MCF 10A (cell line): ENCODE data around the gene NES. TPM values are rescaled to one million over a fixed set of nuclear protein-coding genes. Genes with fewer than 3 reads are reported as not detected.
A peak's percentile ranks its signal among the peaks of the same experiment; 100 is the strongest.

Experiments
- BruUV-seq: library from RNA; stranded (reverse); fragments of 400-500 nt; replicated peaks from 2 replicates; lab custom pipeline; 2021; lab: Mats Ljungman, UMichigan
- CTCF ChIA-PET: fragments of 300-600 bp; sonication (Branson Sonifier 250); formaldehyde crosslinking; extraction: SDS; loops from one replicate; lab custom pipeline; 2021; ENCODE audit warnings: antibody characterized with exemption, inconsistent platforms; lab: Yijun Ruan, JAX
- POLR2A ChIA-PET: fragments of 300-600, 350-650 bp; sonication (Branson Sonifier 250); formaldehyde crosslinking; extraction: SDS; loops from one replicate; lab custom pipeline; 2020; ENCODE audit warnings: antibody characterized with exemption, inconsistent platforms; lab: Yijun Ruan, JAX
- DNase-seq: peaks from one replicate; pipeline ENCODE4 v3.0.0-alpha.2; 2018; ENCODE audit not compliant: unreplicated experiment
- H3K27ac Mint-ChIP-seq: one replicate; pipeline ENCODE4 v1.8.0; 2022; ENCODE audit warnings: mild to moderate bottlenecking, low read depth, mixed read lengths; ENCODE audit not compliant: unreplicated experiment
- H3K27me3 Mint-ChIP-seq: one replicate; pipeline ENCODE4 v1.8.0; 2022; ENCODE audit warnings: mixed read lengths; ENCODE audit not compliant: insufficient read depth, unreplicated experiment
- H3K36me3 Mint-ChIP-seq: one replicate; pipeline ENCODE4 v1.8.0; 2022; ENCODE audit warnings: mild to moderate bottlenecking, moderate library complexity, mixed read lengths; ENCODE audit not compliant: insufficient read depth, unreplicated experiment
- H3K4me1 Mint-ChIP-seq: one replicate; pipeline ENCODE4 v1.8.0; 2022; ENCODE audit warnings: mixed read lengths; ENCODE audit not compliant: insufficient read depth, unreplicated experiment
- H3K4me3 Mint-ChIP-seq: one replicate; pipeline ENCODE4 v1.8.0; 2022; ENCODE audit warnings: mild to moderate bottlenecking, moderate library complexity, mixed read lengths; ENCODE audit not compliant: unreplicated experiment
- H3K9me3 Mint-ChIP-seq: one replicate; pipeline ENCODE4 v1.8.0; 2022; ENCODE audit warnings: mixed read lengths; ENCODE audit not compliant: unreplicated experiment
- CTCF ChIP-seq: fragments of 200-600 bp; IDR thresholded peaks from one replicate; pipeline ENCODE4 v1.8.0; 2022; ENCODE audit warnings: antibody characterized with exemption, mild to moderate bottlenecking; ENCODE audit not compliant: unreplicated experiment
- intact Hi-C: fragments of 100-400 bp; cut with micrococcal nuclease; formaldehyde crosslinking; loops from 2 replicates; pipeline ENCODE4 v1.14.1; 2022
- total RNA-seq: library from RNA; stranded (reverse); gene quantifications from 2 replicates; pipeline ENCODE4 v1.2.3, GENCODE V29; 2022

Gene NES
- total RNA-seq, 1 experiment from 2014 or later = not detected

GRCh38 chr1:156623946-156624813, 53.0 kb downstream of the NES start:
- H3K9me3 Mint-ChIP-seq = no peaks in the 10 kb centered on the region
- H3K36me3 Mint-ChIP-seq = no peaks in the 10 kb centered on the region
- TF ChIP-seq CTCF = peak; percentile 64
- BruUV-seq = no TSS peak
- ChIA-PET POLR2A (interaction anchor here (0.5 to 1.2 kb wide), 6 partner anchors 14 to 197 kb away, joined by 3 to 4 read pairs (median 3); no protein-coding TSS in a partner anchor), CTCF (interaction anchor here (0.5 to 20.9 kb wide), 33 partner anchors 11 to 267 kb away, joined by 3 to 396 read pairs (median 5); partner anchors contain the start of genes METTL25B and NES)
- peaks cover 72% of the 10 kb centered on the region for H3K27me3 Mint-ChIP-seq
- H3K27ac Mint-ChIP-seq = no peak overlapping the region
- H3K4me1 Mint-ChIP-seq = peaks cover 12% of the 10 kb centered on the region
- intact Hi-C loops = no loop called here
- peak; percentile 55 for DNase-seq
- H3K4me3 Mint-ChIP-seq = peak overlapping the region; percentile 56

DNA sequence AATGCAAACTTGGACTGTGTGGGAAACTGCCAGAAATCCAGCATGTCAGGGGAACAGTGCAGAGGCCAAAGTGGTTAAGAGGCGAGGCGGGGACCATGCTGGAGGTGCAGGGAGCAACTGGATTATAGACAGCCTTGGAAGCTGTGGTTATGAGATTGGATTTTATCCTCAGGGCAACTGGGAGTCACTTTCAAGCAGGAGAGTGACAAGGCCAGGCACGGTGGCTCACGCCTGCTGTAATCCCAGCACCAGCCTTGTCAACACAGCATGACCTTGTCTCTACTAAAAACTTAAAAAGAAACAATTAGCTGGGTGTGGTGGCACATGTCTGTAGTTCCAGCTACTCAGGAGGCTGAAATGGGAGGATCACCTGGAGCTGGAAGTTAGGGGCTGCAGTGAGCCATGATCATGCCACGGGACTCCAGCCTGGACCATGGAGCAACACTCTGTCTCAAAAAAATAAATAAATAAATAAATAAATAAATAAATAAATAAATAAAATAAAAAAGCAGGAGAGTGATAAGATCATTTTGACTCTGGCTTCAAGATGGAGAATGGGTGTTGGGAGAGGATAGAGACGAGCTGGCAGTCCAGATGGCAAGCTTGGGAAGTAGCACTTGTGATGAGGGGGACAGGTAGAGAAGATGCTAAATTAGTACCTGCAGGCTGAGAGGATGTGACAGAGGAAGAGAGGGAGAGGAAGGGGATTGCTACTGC, 54.5 kb downstream of the NES start:
- Mint-ChIP-seq H3K27ac (no peak overlapping the region), H3K4me3 (peak overlapping the region; percentile 5), H3K27me3 (peaks cover 78% of the 10 kb centered on the region), H3K36me3 (no peaks in the 10 kb centered on the region), H3K4me1 (peaks cover 12% of the 10 kb centered on the region), H3K9me3 (no peaks in the 10 kb centered on the region)
- CTCF ChIA-PET = interaction anchor here (0.5 to 20.9 kb wide), 13 partner anchors 9 to 268 kb away, joined by 3 to 396 read pairs (median 7); partner anchors contain the start of genes INSRR and NES
- BruUV-seq = no TSS peak
- DNase-seq = no peak
- TF ChIP-seq CTCF = no peak
- POLR2A ChIA-PET = no interaction called here
- intact Hi-C loops = no loop called here

- H3K4me1 Mint-ChIP-seq = peaks cover 15% of the 10 kb centered on the region
- H3K27me3 Mint-ChIP-seq = peaks cover 59% of the 10 kb centered on the region
- no TSS peak for BruUV-seq
- no peak for DNase-seq
- intact Hi-C loops = no loop called here
- ChIA-PET POLR2A (interaction anchor here (0.9 to 1.5 kb wide), 3 partner anchors 24 to 37 kb away, joined by 3 to 5 read pairs (median 3); no protein-coding TSS in a partner anchor), CTCF (interaction anchor here (0.7 to 20.9 kb wide), 25 partner anchors 8 to 450 kb away, joined by 3 to 396 read pairs (median 4); partner anchors contain the start of gene CRABP2)
- H3K9me3 Mint-ChIP-seq = no peaks in the 10 kb centered on the region
- H3K27ac Mint-ChIP-seq = no peak overlapping the region
- TF ChIP-seq CTCF = no peak
- H3K4me3 Mint-ChIP-seq = no peak overlapping the region
- no peaks in the 10 kb centered on the region for H3K36me3 Mint-ChIP-seq
These were observed 57.6 kb downstream of the NES start for GRCh38 chr1:156619582-156619955.
